HepG2 (cell line): ENCODE data around the gene CCDC66. TPM values are rescaled to one million over a fixed set of nuclear protein-coding genes. Genes with fewer than 3 reads are reported as not detected.

Source experiments
- ATAC-seq: fragments of 200-7000 bp; cut with Tn5 transposase; 3 replicates; pipeline ENCODE4 v1.9.1; 2020; ENCODE audit warnings: mild to moderate bottlenecking, moderate library complexity
- BruUV-seq: library from RNA; stranded (reverse); fragments of 400-500 nt; replicated peaks from 2 replicates; lab custom pipeline; 2021; lab: Mats Ljungman, UMichigan
- CTCF ChIA-PET: fragments of 300-600 bp; formaldehyde crosslinking; extraction: SDS; loops from one replicate; lab custom pipeline; 2021; ENCODE audit warnings: low total read pairs, inconsistent platforms, low intra/inter-chr PET ratio; lab: Yijun Ruan, JAX
- POLR2A ChIA-PET: fragments of 350-600 bp; sonication (Branson Sonifier 250); formaldehyde crosslinking; loops from one replicate; lab custom pipeline; 2020; ENCODE audit warnings: antibody characterized with exemption, inconsistent platforms; lab: Yijun Ruan, JAX
- DNase-seq: peaks from one replicate; pipeline ENCODE4 v3.0.0-alpha.2; 2015; ENCODE audit warnings: low spot score
- FAIRE-seq: peaks from 3 replicates; lab custom pipeline; 2011; peaks lifted over from hg19 to GRCh38; lab: Jason Lieb, UNC
- H2AFZ ChIP-seq: one replicate; pipeline ENCODE4 v1.6.1; 2011; ENCODE audit warnings: low read length, inconsistent platforms
- H3K27ac ChIP-seq: fragments of 300-600 bp; 3 replicates; pipeline ENCODE4 v1.8.0; 2011; ENCODE audit warnings: mixed run types, mild to moderate bottlenecking, mixed read lengths, low read length, inconsistent platforms; ENCODE audit not compliant: insufficient read depth; ENCODE audit errors: extremely low read length
- H3K27me3 ChIP-seq, 2 experiments: fragments of 200-600 bp in 1 of 2; 2 replicates in 1 of 2; 3 replicates in 1 of 2; pipeline versions ENCODE4 v1.6.0 to v1.8.0; 2011; ENCODE audit warnings: low read length in 2 of 2, mild to moderate bottlenecking in 2 of 2, moderate library complexity in 2 of 2, inconsistent platforms in 1 of 2; ENCODE audit not compliant: insufficient read depth in 2 of 2, control insufficient read depth in 1 of 2
- H3K36me3 ChIP-seq, 2 experiments: fragments of 200-600 bp in 1 of 2; replicated peaks in 1 of 2; 2 replicates in 1 of 2; 3 replicates in 1 of 2; pipeline versions ENCODE4 v1.5.1 to v1.8.0; 2011; ENCODE audit warnings: low read length in 2 of 2, inconsistent platforms in 1 of 2; ENCODE audit not compliant: insufficient read depth in 2 of 2, control insufficient read depth in 1 of 2
- H3K4me1 ChIP-seq: 2 replicates; pipeline ENCODE4 v1.5.1; 2012; ENCODE audit warnings: low read length, inconsistent platforms; ENCODE audit not compliant: insufficient read depth
- H3K4me2 ChIP-seq: 2 replicates; pipeline ENCODE4 v1.6.0; 2011; ENCODE audit warnings: low read depth, low read length, inconsistent platforms
- H3K4me3 ChIP-seq, 3 experiments: fragments of 200-600 bp in 1 of 3; sonication (generic), shearing (Covaris generic) in 1 of 3; replicated peaks in 1 of 3; 2 replicates each; pipeline ENCODE4 v1.5.1; 2011 to 2016; ENCODE audit warnings: low read length in 3 of 3, inconsistent platforms in 2 of 3, low read depth in 2 of 3, mild to moderate bottlenecking in 2 of 3, control low read depth in 1 of 3, mixed read lengths in 1 of 3; ENCODE audit not compliant: insufficient read depth in 1 of 3
- H3K79me2 ChIP-seq: one replicate; pipeline ENCODE4 v1.6.1; 2011; ENCODE audit warnings: low read length, inconsistent platforms; ENCODE audit not compliant: insufficient read depth
- H3K9ac ChIP-seq: 2 replicates; pipeline ENCODE4 v1.6.0; 2011; ENCODE audit warnings: mild to moderate bottlenecking, low read depth, low read length, inconsistent platforms; ENCODE audit not compliant: insufficient read depth
- H3K9me3 ChIP-seq: 2 replicates; pipeline ENCODE4 v1.5.1; 2012; ENCODE audit warnings: mild to moderate bottlenecking, low read length
- H4K20me1 ChIP-seq: 2 replicates; pipeline ENCODE4 v1.6.0; 2011; ENCODE audit warnings: inconsistent platforms, mild to moderate bottlenecking, low read length, moderate library complexity; ENCODE audit not compliant: insufficient read depth
- CHD4 ChIP-seq: fragments of 200-600 bp; sonication (generic); IDR thresholded peaks from 2 replicates; pipeline ENCODE4 v1.7.0; 2017; ENCODE audit warnings: mild to moderate bottlenecking, low read length, borderline replicate concordance
- PTBP1 ChIP-seq: fragments of 200-400 bp; formaldehyde crosslinking; IDR thresholded peaks from 2 replicates; pipeline ENCODE4 v1.6.1; 2018; ENCODE audit warnings: low read length, low read depth; ENCODE audit not compliant: poor library complexity, severe bottlenecking
- STAG1 ChIP-seq: sonication (generic); formaldehyde crosslinking; IDR thresholded peaks from 2 replicates; pipeline ENCODE4 v1.4.0; 2020; ENCODE audit warnings: missing genetic modification reagents
- ZNF749 ChIP-seq: sonication (generic); formaldehyde crosslinking; IDR thresholded peaks from 2 replicates; pipeline ENCODE4 v1.8.0; 2022; ENCODE audit warnings: mild to moderate bottlenecking, missing genetic modification reagents, moderate library complexity, borderline replicate concordance
- WGBS: methylation state at CpG from one replicate; pipeline ENCODE4 v1.1.6; 2017; ENCODE audit warnings: low lambda C conversion rate; 5-methylcytosine and 5-hydroxymethylcytosine counted together
- in situ Hi-C: cut with HindIII; loops from 2 replicates; pipeline ENCODE4 v1.10.0; 2017; ENCODE audit warnings: low pct_unique_long_range_greater_than_20kb; ENCODE audit not compliant: extremely low pct_ligation_motif_present
- intact Hi-C: fragments of 100-400 bp; cut with micrococcal nuclease; formaldehyde crosslinking; loops from one replicate; pipeline ENCODE4 v1.10.0; 2022; ENCODE audit not compliant: unreplicated experiment
- polyA plus RNA-seq, 8 experiments: library from polyadenylated mRNA; depleted of rRNA in 3 of 8; stranded (reverse) in 7 of 8; unstranded in 1 of 8; fragments of >200 nt; fragmentation: Illumina TruSeq in 4 of 8; extraction: Trizol in 4 of 8; gene quantifications; 2 replicates each; pipeline versions ENCODE4 v1.2.1 to v1.2.3, GENCODE V29; 2011 to 2016; ENCODE audit warnings: low read depth in 4 of 8, missing spikeins in 1 of 8, mixed read lengths in 1 of 8; ENCODE audit not compliant: insufficient read depth in 1 of 8
- total RNA-seq, 5 experiments: library from RNA; depleted of rRNA; stranded (reverse); fragments of >200 nt; fragmentation: Illumina TruSeq; extraction: Trizol; gene quantifications; 2 replicates each; pipeline ENCODE4 v1.2.3, GENCODE V29; 2016; ENCODE audit warnings: low read depth in 1 of 5
- TF ChIP-seq, protein P1 (sequence below): sonication (generic); formaldehyde crosslinking; IDR thresholded peaks from 2 replicates; pipeline ENCODE4 v1.5.1; 2020; ENCODE audit warnings: missing genetic modification reagents, mild to moderate bottlenecking, borderline replicate concordance
- TF ChIP-seq, protein P2 (sequence below): sonication (generic); formaldehyde crosslinking; IDR thresholded peaks from 2 replicates; pipeline ENCODE4 v1.5.0; 2020; ENCODE audit warnings: mild to moderate bottlenecking, missing genetic modification reagents

Gene CCDC66
- total and polyA plus RNA-seq, 2 of the 13 experiments (the other 11 are each of a cell fraction or from before 2014, with no cell fraction given), result 8.4 to 19.9 TPM

DNA sequence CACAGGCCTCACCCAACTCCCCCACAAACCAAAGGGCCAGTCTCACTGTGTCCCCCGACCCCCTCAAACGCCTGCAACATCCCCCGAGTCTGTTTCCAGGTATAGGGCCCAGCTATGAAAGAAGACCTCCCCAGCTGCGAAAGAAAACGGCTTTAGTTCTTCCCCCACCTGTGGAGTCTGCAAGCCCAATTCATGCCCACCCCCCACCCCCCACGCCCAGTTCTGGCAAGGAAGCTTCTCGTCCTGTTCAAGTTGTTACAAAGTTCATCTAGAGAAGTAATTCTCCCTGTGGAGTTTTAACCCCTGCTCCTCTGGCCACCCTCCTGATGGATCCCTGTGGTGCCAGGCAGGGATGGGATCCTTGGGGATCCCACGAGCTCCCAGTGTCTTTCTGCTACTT, 54.4 kb downstream of the CCDC66 start:
- 95% methylated on average over 6 of the region's 8 CpGs for WGBS
- no peak overlapping the region for H3K27ac ChIP-seq
- DNase-seq (no peak), ATAC-seq (no peak), FAIRE-seq (no peak)
- H2AFZ ChIP-seq, result no peak overlapping the region
- TF ChIP-seq, protein P1, sequence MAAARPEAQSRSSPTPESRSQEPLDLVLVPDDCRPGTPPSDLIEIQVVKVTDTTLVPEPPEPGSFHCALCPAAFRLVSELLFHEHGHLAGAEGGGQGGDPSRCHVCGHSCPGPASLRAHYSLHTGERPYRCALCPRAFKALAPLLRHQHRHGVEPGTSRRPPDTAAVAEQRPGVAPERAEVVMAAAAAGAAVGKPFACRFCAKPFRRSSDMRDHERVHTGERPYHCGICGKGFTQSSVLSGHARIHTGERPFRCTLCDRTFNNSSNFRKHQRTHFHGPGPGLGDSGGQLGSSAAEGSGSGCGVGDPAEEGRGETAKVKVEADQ (CRISPR knock-in tag), result no peak
- TF ChIP-seq CHD4 (no peak), PTBP1 (no peak), STAG1 (CRISPR knock-in tag) (no peak), ZNF749 (CRISPR knock-in tag) (no peak)
- TF ChIP-seq, protein P2, sequence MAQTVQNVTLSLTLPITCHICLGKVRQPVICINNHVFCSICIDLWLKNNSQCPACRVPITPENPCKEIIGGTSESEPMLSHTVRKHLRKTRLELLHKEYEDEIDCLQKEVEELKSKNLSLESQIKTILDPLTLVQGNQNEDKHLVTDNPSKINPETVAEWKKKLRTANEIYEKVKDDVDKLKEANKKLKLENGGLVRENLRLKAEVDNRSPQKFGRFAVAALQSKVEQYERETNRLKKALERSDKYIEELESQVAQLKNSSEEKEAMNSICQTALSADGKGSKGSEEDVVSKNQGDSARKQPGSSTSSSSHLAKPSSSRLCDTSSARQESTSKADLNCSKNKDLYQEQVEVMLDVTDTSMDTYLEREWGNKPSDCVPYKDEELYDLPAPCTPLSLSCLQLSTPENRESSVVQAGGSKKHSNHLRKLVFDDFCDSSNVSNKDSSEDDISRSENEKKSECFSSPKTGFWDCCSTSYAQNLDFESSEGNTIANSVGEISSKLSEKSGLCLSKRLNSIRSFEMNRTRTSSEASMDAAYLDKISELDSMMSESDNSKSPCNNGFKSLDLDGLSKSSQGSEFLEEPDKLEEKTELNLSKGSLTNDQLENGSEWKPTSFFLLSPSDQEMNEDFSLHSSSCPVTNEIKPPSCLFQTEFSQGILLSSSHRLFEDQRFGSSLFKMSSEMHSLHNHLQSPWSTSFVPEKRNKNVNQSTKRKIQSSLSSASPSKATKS, result no peak
- no peak overlapping the region for H3K4me3 ChIP-seq
- CTCF ChIA-PET, result no interaction called here
- no peaks in the 10 kb centered on the region for H3K9me3 ChIP-seq
- peaks cover 5 to 27% of the 10 kb centered on the region in 2 experiments; a peak in 3 of 5 replicates for H3K36me3 ChIP-seq
- no peaks in the 10 kb centered on the region for H4K20me1 ChIP-seq
- H3K9ac ChIP-seq, result no peak overlapping the region
- no peak overlapping the region for H3K4me2 ChIP-seq
- POLR2A ChIA-PET, result interaction anchor here (0.8 kb wide), 1 partner anchor 55 kb away, joined by 3 read pairs; the partner anchor contains the start of gene CCDC66
- no peaks in the 10 kb centered on the region for H3K4me1 ChIP-seq
- H3K27me3 ChIP-seq, result no peaks in the 10 kb centered on the region
- in situ Hi-C loops, result no loop called here
- H3K79me2 ChIP-seq, result no peaks in the 10 kb centered on the region
- intact Hi-C loops, result no loop called here
- no TSS peak for BruUV-seq
